Activated CD8-positive, alpha-beta memory T cell treated with anti-CD3 and anti-CD28 coated beads, Interleukin-2, amount 50 U/mL, for 4 hours (primary cell): Measurements from ENCODE around the gene REV3L.

ENCODE experiments used
- DNase-seq: peaks from one replicate; pipeline ENCODE4 v3.0.0-alpha.2; 2020

REV3L gene

GRCh38 chr6:111417946-111418345 is 65.1 kb downstream of the REV3L start:
- DNase-seq: no peak

- no peak for DNase-seq
Measured at GRCh38 chr6:111417181-111417585, 65.8 kb downstream of the REV3L start.

GRCh38 chr6:111416529-111416928 is 66.5 kb downstream of the REV3L start:
- DNase-seq: no peak

GRCh38 chr6:111414373-111414772 is 68.6 kb downstream of the REV3L start:
- DNase-seq: no peak

- DNase-seq: no peak
Measured at GRCh38 chr6:111411978-111412566, 70.9 kb downstream of the REV3L start.

- DNase-seq: no peak
Measured at GRCh38 chr6:111411046-111411445, 72.0 kb downstream of the REV3L start.

GRCh38 chr6:111410371-111410770 is 72.6 kb downstream of the REV3L start:
- no peak for DNase-seq

- no peak for DNase-seq
Measured at GRCh38 chr6:111409430-111409829, 73.6 kb downstream of the REV3L start.

GRCh38 chr6:111407686-111408085 is 75.3 kb downstream of the REV3L start:
- DNase-seq: no peak

- DNase-seq: no peak
Measured at GRCh38 chr6:111406200-111406721, 76.8 kb downstream of the REV3L start.

GRCh38 chr6:111403388-111403787 is 79.6 kb downstream of the REV3L start:
- no peak for DNase-seq

GRCh38 chr6:111399626-111400025 is 83.4 kb downstream of the REV3L start:
- no peak for DNase-seq

- no peak for DNase-seq
Measured at GRCh38 chr6:111388681-111389080, 94.3 kb downstream of the REV3L start.

GRCh38 chr6:111382476-111383294 is 100.3 kb downstream of the REV3L start:
- DNase-seq: no peak

GRCh38 chr6:111381728-111382127 is 101.3 kb downstream of the REV3L start:
- DNase-seq: no peak

GRCh38 chr6:111381123-111381522 is 101.9 kb downstream of the REV3L start:
- DNase-seq: no peak

- no peak for DNase-seq
Measured at GRCh38 chr6:111379831-111380230, 103.2 kb downstream of the REV3L start.

- no peak for DNase-seq
Measured at GRCh38 chr6:111379302-111379701, 103.7 kb downstream of the REV3L start.

- no peak for DNase-seq
Measured at GRCh38 chr6:111377558-111378120, 105.4 kb downstream of the REV3L start.

GRCh38 chr6:111367393-111368088 is 115.5 kb downstream of the REV3L start:
- DNase-seq: no peak

- DNase-seq: no peak
Measured at GRCh38 chr6:111361648-111362047, 121.4 kb downstream of the REV3L start.

GRCh38 chr6:111358454-111358853 is 124.6 kb downstream of the REV3L start:
- no peak for DNase-seq

- DNase-seq: no peak
Measured at GRCh38 chr6:111357705-111358104, 125.3 kb downstream of the REV3L start.
